ENCODE results near the gene TRAF4. TPM values are rescaled to one million over a fixed set of nuclear protein-coding genes. Genes with fewer than 3 reads are reported as not detected.

The TRAF4 gene
- total RNA-seq, 1 experiment from 2014 or later = 268 TPM

DNA sequence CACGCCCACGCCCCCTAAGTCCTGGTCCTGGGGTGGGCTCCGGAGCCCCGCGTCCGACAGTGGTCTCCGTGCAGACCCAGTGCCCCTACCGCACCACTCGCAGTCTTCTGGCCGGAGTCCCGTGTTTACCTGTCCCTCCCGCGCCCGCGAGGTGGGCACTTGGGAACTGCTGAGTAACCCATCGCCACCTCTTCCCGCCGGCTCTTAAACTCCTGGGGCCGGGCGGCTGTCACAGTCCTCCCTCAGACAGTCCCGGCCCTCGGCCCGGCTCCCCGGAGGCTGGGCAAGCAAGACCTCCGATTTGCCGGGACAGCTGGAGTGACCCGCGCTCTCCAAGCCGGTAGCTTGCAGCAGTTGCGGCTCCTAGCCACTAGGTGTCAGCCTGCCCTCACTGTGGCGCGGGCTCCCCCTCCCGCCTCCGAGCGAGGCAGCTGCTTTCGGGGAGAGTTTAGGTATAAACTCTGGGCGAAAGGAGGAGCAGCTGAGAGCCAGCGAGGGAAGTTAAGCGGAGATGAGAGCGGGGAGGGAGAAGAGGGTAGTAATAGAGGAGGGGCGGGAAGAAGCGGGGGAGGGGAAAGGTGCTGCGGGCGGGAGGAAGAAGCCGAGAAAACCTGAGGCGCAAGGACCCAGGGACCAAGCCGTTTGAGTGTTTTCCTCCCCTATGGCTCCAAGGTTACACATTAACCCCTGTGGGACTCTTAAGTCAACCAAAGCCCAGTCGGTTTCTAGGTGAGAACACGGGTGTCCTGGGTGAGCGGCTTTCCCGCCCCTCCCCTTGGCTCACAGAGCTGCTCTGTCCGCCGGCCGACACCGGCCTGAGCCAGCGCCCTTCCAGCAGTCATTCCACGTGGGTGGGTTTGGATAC, 17.0 kb upstream of the TRAF4 start (continued):
- TF ChIP-seq, protein P1, sequence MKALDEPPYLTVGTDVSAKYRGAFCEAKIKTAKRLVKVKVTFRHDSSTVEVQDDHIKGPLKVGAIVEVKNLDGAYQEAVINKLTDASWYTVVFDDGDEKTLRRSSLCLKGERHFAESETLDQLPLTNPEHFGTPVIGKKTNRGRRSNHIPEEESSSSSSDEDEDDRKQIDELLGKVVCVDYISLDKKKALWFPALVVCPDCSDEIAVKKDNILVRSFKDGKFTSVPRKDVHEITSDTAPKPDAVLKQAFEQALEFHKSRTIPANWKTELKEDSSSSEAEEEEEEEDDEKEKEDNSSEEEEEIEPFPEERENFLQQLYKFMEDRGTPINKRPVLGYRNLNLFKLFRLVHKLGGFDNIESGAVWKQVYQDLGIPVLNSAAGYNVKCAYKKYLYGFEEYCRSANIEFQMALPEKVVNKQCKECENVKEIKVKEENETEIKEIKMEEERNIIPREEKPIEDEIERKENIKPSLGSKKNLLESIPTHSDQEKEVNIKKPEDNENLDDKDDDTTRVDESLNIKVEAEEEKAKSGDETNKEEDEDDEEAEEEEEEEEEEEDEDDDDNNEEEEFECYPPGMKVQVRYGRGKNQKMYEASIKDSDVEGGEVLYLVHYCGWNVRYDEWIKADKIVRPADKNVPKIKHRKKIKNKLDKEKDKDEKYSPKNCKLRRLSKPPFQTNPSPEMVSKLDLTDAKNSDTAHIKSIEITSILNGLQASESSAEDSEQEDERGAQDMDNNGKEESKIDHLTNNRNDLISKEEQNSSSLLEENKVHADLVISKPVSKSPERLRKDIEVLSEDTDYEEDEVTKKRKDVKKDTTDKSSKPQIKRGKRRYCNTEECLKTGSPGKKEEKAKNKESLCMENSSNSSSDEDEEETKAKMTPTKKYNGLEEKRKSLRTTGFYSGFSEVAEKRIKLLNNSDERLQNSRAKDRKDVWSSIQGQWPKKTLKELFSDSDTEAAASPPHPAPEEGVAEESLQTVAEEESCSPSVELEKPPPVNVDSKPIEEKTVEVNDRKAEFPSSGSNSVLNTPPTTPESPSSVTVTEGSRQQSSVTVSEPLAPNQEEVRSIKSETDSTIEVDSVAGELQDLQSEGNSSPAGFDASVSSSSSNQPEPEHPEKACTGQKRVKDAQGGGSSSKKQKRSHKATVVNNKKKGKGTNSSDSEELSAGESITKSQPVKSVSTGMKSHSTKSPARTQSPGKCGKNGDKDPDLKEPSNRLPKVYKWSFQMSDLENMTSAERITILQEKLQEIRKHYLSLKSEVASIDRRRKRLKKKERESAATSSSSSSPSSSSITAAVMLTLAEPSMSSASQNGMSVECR (CRISPR knock-in tag; IDR thresholded peaks at IDR 0.05; ENCODE audit: borderline replicate concordance) = no peak; the same call in 1 of the 2 replicates
- TF ChIP-seq RORB (CRISPR knock-in tag; IDR thresholded peaks at IDR 0.05) (no peak), TP53 (CRISPR knock-in tag; IDR thresholded peaks at IDR 0.05) (no peak), NR3C1 (CRISPR knock-in tag; conservative IDR thresholded peaks at IDR 0.05; ENCODE audit: low read depth) (no peak), ZBTB21 (CRISPR knock-in tag; IDR thresholded peaks at IDR 0.05; ENCODE audit: borderline replicate concordance) (no peak; the same call in 1 of the 2 replicates), TCF7 (CRISPR knock-in tag; IDR thresholded peaks at IDR 0.05; ENCODE audit: low read depth) (no peak), ELF4 (CRISPR knock-in tag; IDR thresholded peaks at IDR 0.05; ENCODE audit: low read depth) (no peak), GTF2I (CRISPR knock-in tag; conservative IDR thresholded peaks at IDR 0.05) (no peak), ZNF396 (CRISPR knock-in tag; IDR thresholded peaks at IDR 0.05; ENCODE audit: borderline replicate concordance) (no peak), ZNF121 (CRISPR knock-in tag; IDR thresholded peaks at IDR 0.05) (0 out of 2 replicates have a peak, but pooled peaks have one; percentile 47), NR1H2 (CRISPR knock-in tag; IDR thresholded peaks at IDR 0.05) (no peak), ZNF263 (CRISPR knock-in tag; IDR thresholded peaks at IDR 0.05; ENCODE audit: low read depth) (no peak), SMAD4 (CRISPR knock-in tag; IDR thresholded peaks at IDR 0.05) (no peak), CREM (CRISPR knock-in tag; IDR thresholded peaks at IDR 0.05) (no peak), ETV6 (CRISPR knock-in tag; IDR thresholded peaks at IDR 0.05) (peak; percentile 57; the same call in 1 of the 2 replicates)
- TF ChIP-seq, protein P2, sequence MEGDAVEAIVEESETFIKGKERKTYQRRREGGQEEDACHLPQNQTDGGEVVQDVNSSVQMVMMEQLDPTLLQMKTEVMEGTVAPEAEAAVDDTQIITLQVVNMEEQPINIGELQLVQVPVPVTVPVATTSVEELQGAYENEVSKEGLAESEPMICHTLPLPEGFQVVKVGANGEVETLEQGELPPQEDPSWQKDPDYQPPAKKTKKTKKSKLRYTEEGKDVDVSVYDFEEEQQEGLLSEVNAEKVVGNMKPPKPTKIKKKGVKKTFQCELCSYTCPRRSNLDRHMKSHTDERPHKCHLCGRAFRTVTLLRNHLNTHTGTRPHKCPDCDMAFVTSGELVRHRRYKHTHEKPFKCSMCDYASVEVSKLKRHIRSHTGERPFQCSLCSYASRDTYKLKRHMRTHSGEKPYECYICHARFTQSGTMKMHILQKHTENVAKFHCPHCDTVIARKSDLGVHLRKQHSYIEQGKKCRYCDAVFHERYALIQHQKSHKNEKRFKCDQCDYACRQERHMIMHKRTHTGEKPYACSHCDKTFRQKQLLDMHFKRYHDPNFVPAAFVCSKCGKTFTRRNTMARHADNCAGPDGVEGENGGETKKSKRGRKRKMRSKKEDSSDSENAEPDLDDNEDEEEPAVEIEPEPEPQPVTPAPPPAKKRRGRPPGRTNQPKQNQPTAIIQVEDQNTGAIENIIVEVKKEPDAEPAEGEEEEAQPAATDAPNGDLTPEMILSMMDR (IDR thresholded peaks at IDR 0.05) = peak; percentile 96
- TF ChIP-seq, protein P3, sequence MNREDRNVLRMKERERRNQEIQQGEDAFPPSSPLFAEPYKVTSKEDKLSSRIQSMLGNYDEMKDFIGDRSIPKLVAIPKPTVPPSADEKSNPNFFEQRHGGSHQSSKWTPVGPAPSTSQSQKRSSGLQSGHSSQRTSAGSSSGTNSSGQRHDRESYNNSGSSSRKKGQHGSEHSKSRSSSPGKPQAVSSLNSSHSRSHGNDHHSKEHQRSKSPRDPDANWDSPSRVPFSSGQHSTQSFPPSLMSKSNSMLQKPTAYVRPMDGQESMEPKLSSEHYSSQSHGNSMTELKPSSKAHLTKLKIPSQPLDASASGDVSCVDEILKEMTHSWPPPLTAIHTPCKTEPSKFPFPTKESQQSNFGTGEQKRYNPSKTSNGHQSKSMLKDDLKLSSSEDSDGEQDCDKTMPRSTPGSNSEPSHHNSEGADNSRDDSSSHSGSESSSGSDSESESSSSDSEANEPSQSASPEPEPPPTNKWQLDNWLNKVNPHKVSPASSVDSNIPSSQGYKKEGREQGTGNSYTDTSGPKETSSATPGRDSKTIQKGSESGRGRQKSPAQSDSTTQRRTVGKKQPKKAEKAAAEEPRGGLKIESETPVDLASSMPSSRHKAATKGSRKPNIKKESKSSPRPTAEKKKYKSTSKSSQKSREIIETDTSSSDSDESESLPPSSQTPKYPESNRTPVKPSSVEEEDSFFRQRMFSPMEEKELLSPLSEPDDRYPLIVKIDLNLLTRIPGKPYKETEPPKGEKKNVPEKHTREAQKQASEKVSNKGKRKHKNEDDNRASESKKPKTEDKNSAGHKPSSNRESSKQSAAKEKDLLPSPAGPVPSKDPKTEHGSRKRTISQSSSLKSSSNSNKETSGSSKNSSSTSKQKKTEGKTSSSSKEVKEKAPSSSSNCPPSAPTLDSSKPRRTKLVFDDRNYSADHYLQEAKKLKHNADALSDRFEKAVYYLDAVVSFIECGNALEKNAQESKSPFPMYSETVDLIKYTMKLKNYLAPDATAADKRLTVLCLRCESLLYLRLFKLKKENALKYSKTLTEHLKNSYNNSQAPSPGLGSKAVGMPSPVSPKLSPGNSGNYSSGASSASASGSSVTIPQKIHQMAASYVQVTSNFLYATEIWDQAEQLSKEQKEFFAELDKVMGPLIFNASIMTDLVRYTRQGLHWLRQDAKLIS (CRISPR knock-in tag; IDR thresholded peaks at IDR 0.05; ENCODE audit: borderline replicate concordance) = no peak
- TF ChIP-seq, protein P4, sequence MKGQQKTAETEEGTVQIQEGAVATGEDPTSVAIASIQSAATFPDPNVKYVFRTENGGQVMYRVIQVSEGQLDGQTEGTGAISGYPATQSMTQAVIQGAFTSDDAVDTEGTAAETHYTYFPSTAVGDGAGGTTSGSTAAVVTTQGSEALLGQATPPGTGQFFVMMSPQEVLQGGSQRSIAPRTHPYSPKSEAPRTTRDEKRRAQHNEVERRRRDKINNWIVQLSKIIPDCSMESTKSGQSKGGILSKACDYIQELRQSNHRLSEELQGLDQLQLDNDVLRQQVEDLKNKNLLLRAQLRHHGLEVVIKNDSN (CRISPR knock-in tag; IDR thresholded peaks at IDR 0.05) = no peak
- TF ChIP-seq, protein P5, sequence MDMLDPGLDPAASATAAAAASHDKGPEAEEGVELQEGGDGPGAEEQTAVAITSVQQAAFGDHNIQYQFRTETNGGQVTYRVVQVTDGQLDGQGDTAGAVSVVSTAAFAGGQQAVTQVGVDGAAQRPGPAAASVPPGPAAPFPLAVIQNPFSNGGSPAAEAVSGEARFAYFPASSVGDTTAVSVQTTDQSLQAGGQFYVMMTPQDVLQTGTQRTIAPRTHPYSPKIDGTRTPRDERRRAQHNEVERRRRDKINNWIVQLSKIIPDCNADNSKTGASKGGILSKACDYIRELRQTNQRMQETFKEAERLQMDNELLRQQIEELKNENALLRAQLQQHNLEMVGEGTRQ (CRISPR knock-in tag; IDR thresholded peaks at IDR 0.05) = no peak
- TF ChIP-seq, protein P6, sequence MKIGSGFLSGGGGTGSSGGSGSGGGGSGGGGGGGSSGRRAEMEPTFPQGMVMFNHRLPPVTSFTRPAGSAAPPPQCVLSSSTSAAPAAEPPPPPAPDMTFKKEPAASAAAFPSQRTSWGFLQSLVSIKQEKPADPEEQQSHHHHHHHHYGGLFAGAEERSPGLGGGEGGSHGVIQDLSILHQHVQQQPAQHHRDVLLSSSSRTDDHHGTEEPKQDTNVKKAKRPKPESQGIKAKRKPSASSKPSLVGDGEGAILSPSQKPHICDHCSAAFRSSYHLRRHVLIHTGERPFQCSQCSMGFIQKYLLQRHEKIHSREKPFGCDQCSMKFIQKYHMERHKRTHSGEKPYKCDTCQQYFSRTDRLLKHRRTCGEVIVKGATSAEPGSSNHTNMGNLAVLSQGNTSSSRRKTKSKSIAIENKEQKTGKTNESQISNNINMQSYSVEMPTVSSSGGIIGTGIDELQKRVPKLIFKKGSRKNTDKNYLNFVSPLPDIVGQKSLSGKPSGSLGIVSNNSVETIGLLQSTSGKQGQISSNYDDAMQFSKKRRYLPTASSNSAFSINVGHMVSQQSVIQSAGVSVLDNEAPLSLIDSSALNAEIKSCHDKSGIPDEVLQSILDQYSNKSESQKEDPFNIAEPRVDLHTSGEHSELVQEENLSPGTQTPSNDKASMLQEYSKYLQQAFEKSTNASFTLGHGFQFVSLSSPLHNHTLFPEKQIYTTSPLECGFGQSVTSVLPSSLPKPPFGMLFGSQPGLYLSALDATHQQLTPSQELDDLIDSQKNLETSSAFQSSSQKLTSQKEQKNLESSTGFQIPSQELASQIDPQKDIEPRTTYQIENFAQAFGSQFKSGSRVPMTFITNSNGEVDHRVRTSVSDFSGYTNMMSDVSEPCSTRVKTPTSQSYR (CRISPR knock-in tag; IDR thresholded peaks at IDR 0.05) = no peak
- TF ChIP-seq, protein P7, sequence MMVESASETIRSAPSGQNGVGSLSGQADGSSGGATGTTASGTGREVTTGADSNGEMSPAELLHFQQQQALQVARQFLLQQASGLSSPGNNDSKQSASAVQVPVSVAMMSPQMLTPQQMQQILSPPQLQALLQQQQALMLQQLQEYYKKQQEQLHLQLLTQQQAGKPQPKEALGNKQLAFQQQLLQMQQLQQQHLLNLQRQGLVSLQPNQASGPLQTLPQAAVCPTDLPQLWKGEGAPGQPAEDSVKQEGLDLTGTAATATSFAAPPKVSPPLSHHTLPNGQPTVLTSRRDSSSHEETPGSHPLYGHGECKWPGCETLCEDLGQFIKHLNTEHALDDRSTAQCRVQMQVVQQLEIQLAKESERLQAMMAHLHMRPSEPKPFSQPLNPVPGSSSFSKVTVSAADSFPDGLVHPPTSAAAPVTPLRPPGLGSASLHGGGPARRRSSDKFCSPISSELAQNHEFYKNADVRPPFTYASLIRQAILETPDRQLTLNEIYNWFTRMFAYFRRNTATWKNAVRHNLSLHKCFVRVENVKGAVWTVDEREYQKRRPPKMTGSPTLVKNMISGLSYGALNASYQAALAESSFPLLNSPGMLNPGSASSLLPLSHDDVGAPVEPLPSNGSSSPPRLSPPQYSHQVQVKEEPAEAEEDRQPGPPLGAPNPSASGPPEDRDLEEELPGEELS (CRISPR knock-in tag; IDR thresholded peaks at IDR 0.05) = no peak

Measured in WTC11 (cell line).